Spleen (tissue), 7 donors: ENCODE data around the gene CDH7.

Source experiments
- CTCF ChIP-seq, 11 experiments: fragments of 200-600 bp in 7 of 11; fragments of 450-650 bp in 4 of 11; sonication (generic) in 4 of 11; IDR thresholded peaks in 8 of 11; conservative IDR thresholded peaks in 3 of 11; 1 replicate in 7 of 11; 2 replicates in 4 of 11; pipeline versions ENCODE4 v1.4.0 to v1.8.0; 2016 to 2021; ENCODE audit warnings: antibody characterized with exemption in 11 of 11, inconsistent platforms in 4 of 11, mild to moderate bottlenecking in 1 of 11
- POLR2A ChIP-seq, 3 donors: fragments of 450-650 bp; IDR thresholded peaks; one replicate each; pipeline ENCODE4 v1.5.1; 2017; ENCODE audit warnings: antibody characterized with exemption in 3 of 3, mild to moderate bottlenecking in 1 of 3
- donor health status: DM: no; HTN: no; CAD: no; lungs with moderate emphysema.
- donor health status: DM: no; HTN: no; CAD: no.
- donor health status: DM: no; HTN: no; CAD: no.

- TF ChIP-seq POLR2A (IDR thresholded peaks at IDR 0.05) = no peak
- no peak for TF ChIP-seq CTCF (IDR thresholded peaks at IDR 0.05 in 8 of 11, conservative IDR thresholded peaks at IDR 0.05 in 3 of 11)
Observed at GRCh38 chr18:65792456-65793074, 41.8 kb downstream of the CDH7 start.
